SK-N-SH (cell line): ENCODE data around the gene AP4M1. TPM values are rescaled to one million over a fixed set of nuclear protein-coding genes. Genes with fewer than 3 reads are reported as not detected.

Experiments used
- CTCF ChIA-PET: fragments of 300-600, 350-600 bp; formaldehyde crosslinking; extraction: SDS; loops from one replicate; lab custom pipeline; 2021; lab: Yijun Ruan, JAX
- POLR2A ChIA-PET: fragments of 350-600 bp; sonication (Branson Sonifier 250); formaldehyde crosslinking; extraction: SDS; loops from one replicate; lab custom pipeline; 2020; ENCODE audit warnings: antibody characterized with exemption, inconsistent platforms; lab: Yijun Ruan, JAX
- DNase-seq: peaks from one replicate; pipeline ENCODE4 v3.0.0; 2012
- H2AFZ ChIP-seq: fragments of 200-600 bp; sonication (generic); 2 replicates; pipeline ENCODE4 v1.8.1; 2016; ENCODE audit warnings: antibody characterized with exemption, mild to moderate bottlenecking, low read depth
- H3F3A ChIP-seq: fragments of 200-600 bp; sonication (generic); replicated peaks from 2 replicates; pipeline ENCODE3; 2016; ENCODE audit warnings: antibody characterized with exemption, mild to moderate bottlenecking; ENCODE audit not compliant: insufficient read depth
- H3K27ac ChIP-seq, 2 experiments: fragments of 200-500 bp in 1 of 2; fragments of 200-600 bp in 1 of 2; sonication (Bioruptor generic) in 1 of 2; sonication (generic), shearing (Covaris generic) in 1 of 2; 2 replicates each; pipeline versions ENCODE4 v1.5.1 to v1.6.1; 2014 to 2016; ENCODE audit warnings: low read depth in 2 of 2, inconsistent platforms in 1 of 2, low read length in 1 of 2, mild to moderate bottlenecking in 1 of 2, mixed read lengths in 1 of 2
- H3K27me3 ChIP-seq: fragments of 200-600 bp; sonication (generic), shearing (Covaris generic); 2 replicates; pipeline ENCODE4 v1.6.1; 2016; ENCODE audit warnings: mixed run types; ENCODE audit not compliant: insufficient read depth
- H3K36me3 ChIP-seq, 2 experiments: fragments of 200-500 bp in 1 of 2; fragments of 200-600 bp in 1 of 2; sonication (Bioruptor generic) in 1 of 2; sonication (generic) in 1 of 2; replicated peaks in 1 of 2; 2 replicates each; pipeline versions ENCODE3 to v1.5.1; 2014 to 2016; ENCODE audit warnings: low read length in 1 of 2, mild to moderate bottlenecking in 1 of 2; ENCODE audit not compliant: insufficient read depth in 2 of 2, control insufficient read depth in 1 of 2
- H3K4me1 ChIP-seq, 2 experiments: fragments of 200-500 bp in 1 of 2; fragments of 200-600 bp in 1 of 2; sonication (Bioruptor generic) in 1 of 2; sonication (generic), shearing (Covaris generic) in 1 of 2; 2 replicates each; pipeline versions ENCODE4 v1.5.1 to v1.6.1; 2014 to 2016; ENCODE audit warnings: low read depth in 1 of 2, low read length in 1 of 2, mixed run types in 1 of 2; ENCODE audit not compliant: insufficient read depth in 2 of 2, control insufficient read depth in 1 of 2
- H3K4me2 ChIP-seq: fragments of 200-600 bp; sonication (generic), shearing (Covaris generic); 2 replicates; pipeline ENCODE4 v1.6.1; 2017; ENCODE audit warnings: mixed run types
- H3K4me3 ChIP-seq, 2 experiments: fragments of 200-500 bp in 1 of 2; fragments of 200-600 bp in 1 of 2; sonication (Bioruptor generic) in 1 of 2; sonication (generic), shearing (Covaris generic) in 1 of 2; 2 replicates each; pipeline versions ENCODE4 v1.5.1 to v1.8.1; 2014 to 2016; ENCODE audit warnings: low read depth in 2 of 2, inconsistent platforms in 1 of 2, low read length in 1 of 2, mild to moderate bottlenecking in 1 of 2, mixed read lengths in 1 of 2, moderate library complexity in 1 of 2
- H3K79me2 ChIP-seq: fragments of 200-600 bp; sonication (generic); 2 replicates; pipeline ENCODE4 v1.8.1; 2017; ENCODE audit warnings: mild to moderate bottlenecking; ENCODE audit not compliant: insufficient read depth
- H3K9ac ChIP-seq: fragments of 200-600 bp; sonication (generic); 2 replicates; pipeline ENCODE4 v1.6.1; 2017; ENCODE audit warnings: mixed run types
- H3K9me2 ChIP-seq: fragments of 200-600 bp; sonication (generic); 2 replicates; pipeline ENCODE4 v1.6.1; 2017; ENCODE audit warnings: mixed run types
- H3K9me3 ChIP-seq: fragments of 200-600 bp; sonication (generic); 2 replicates; pipeline ENCODE4 v1.6.1; 2017; ENCODE audit warnings: mixed run types, mild to moderate bottlenecking, moderate library complexity
- H4K20me1 ChIP-seq: fragments of 200-600 bp; sonication (generic); 2 replicates; pipeline ENCODE4 v1.6.1; 2017; ENCODE audit warnings: mild to moderate bottlenecking, mixed run types; ENCODE audit not compliant: insufficient read depth
- EP300 ChIP-seq, 2 experiments: IDR thresholded peaks; 2 replicates each; pipeline versions ENCODE4 v1.4.0 to v1.6.1; 2012; ENCODE audit warnings: borderline replicate concordance in 1 of 2, low read depth in 1 of 2, low read length in 1 of 2
- FOSL2 ChIP-seq: IDR thresholded peaks from 2 replicates; pipeline ENCODE4 v1.4.0; 2012; ENCODE audit warnings: low read depth, mild to moderate bottlenecking, moderate library complexity, borderline replicate concordance
- FOXJ3 ChIP-seq: sonication (generic); formaldehyde crosslinking; IDR thresholded peaks from 2 replicates; pipeline ENCODE4 v1.5.1; 2020; ENCODE audit warnings: mild to moderate bottlenecking, missing genetic modification reagents
- NFIC ChIP-seq: IDR thresholded peaks from 2 replicates; pipeline ENCODE4 v1.4.0; 2012; ENCODE audit warnings: borderline replicate concordance
- POLR2AphosphoS5 ChIP-seq: IDR thresholded peaks from 2 replicates; pipeline ENCODE4 v1.6.1; 2012; ENCODE audit warnings: low read depth, low read length
- RCOR1 ChIP-seq: fragments of 150-350 bp; IDR thresholded peaks from 2 replicates; pipeline ENCODE4 v1.6.1; 2017; ENCODE audit warnings: antibody characterized with exemption, low read length
- RXRA ChIP-seq: IDR thresholded peaks from 2 replicates; pipeline ENCODE4 v1.4.0; 2012; ENCODE audit warnings: low read depth, mild to moderate bottlenecking, borderline replicate concordance
- SIN3A ChIP-seq: IDR thresholded peaks from 2 replicates; pipeline ENCODE4 v1.6.1; 2012; ENCODE audit warnings: low read depth, mild to moderate bottlenecking, low read length, moderate library complexity, borderline replicate concordance
- SMC3 ChIP-seq: IDR thresholded peaks from 2 replicates; pipeline ENCODE4 v1.6.1; 2012; ENCODE audit warnings: low read depth, low read length, improper control_type of control experiment
- ZBTB33 ChIP-seq: IDR thresholded peaks from 2 replicates; pipeline ENCODE4 v1.4.0; 2012; ENCODE audit warnings: low read depth, borderline replicate concordance
- WGBS: methylation state at CpG from one replicate; pipeline ENCODE4 v1.1.6; 2017; ENCODE audit warnings: low lambda C conversion rate; 5-methylcytosine and 5-hydroxymethylcytosine counted together
- polyA plus RNA-seq, 3 experiments: library from polyadenylated mRNA; depleted of rRNA; stranded (reverse); fragments of >200 nt; gene quantifications; 2 replicates each; pipeline ENCODE4 v1.2.3, GENCODE V29; 2012

Gene AP4M1
- polyA plus RNA-seq, 1 of the 3 experiments (the other 2 are of a cell fraction): 35.0 TPM

DNA sequence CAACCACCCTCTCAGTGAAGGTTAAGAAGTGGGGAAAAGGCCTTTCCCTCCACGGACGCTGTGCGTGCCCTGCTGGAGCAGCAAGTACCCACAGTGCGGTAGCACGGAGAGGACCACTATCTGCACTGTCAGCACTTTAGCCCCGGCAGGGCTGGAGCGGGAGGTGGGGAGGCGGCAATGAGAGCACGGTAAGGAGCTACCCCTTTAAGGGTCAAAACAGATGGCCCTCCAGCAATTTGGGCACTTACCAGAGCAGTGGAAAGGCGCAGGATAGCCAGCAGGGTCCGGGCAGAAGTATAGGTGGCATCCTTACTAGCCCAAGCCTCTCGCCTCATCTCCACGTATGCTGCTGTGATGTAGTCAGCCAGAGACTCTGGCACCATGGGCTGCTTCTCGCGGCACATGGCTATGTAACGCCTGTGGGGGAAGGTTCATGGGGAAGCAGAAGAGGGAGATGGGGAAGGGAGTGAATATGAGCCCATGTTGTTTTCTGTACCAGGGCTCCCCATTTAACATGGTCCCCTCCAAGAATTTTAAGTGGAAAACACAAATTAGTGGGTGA is 7.4 kb upstream of the AP4M1 start:
- Histone ChIP-seq H3K4me2 (no peak overlapping the region), H3K79me2 (peaks cover 89% of the 10 kb centered on the region)
- TF ChIP-seq FOXJ3 (CRISPR knock-in tag) (0 out of 2 replicates have a peak, but pooled peaks have one; percentile 43), EP300 (IDR thresholded peaks at IDR 0.05; ENCODE audit: borderline replicate concordance in 1 of 2, low read depth in 1 of 2, low read length in 1 of 2) (no peak), RXRA (no peak), RCOR1 (no peak), SIN3A (0 out of 2 replicates have a peak, but pooled peaks have one; percentile 7), POLR2AphosphoS5 (peak; percentile 45; the same call in 1 of the 2 replicates), NFIC (no peak), FOSL2 (no peak), ZBTB33 (peak; percentile 1; the same call in 1 of the 2 replicates), SMC3 (no peak)
- TF ChIP-seq, all 33 proteins: peak for 4
- peaks cover 18 to 58% of the 10 kb centered on the region in 2 experiments; a peak in 3 of 4 replicates for H3K4me1 ChIP-seq
- H3K36me3 ChIP-seq: peaks cover 81 to 82% of the 10 kb centered on the region in 2 experiments
- no peak overlapping the region for H2AFZ ChIP-seq
- peak overlapping the region in 1 of 2 experiments; percentile 58; a peak in 2 of 4 replicates for H3K27ac ChIP-seq
- no peak overlapping the region; a peak in 1 of 4 replicates for H3K4me3 ChIP-seq
- CTCF ChIA-PET: interaction anchor here (1.2 kb wide), 1 partner anchor 37 kb away, joined by 6 read pairs; no protein-coding TSS in a partner anchor
- H3K9ac ChIP-seq: no peak overlapping the region
- 86% methylated on average over 16 of the region's 16 CpGs for WGBS
- H3K27me3 ChIP-seq: no peaks in the 10 kb centered on the region
- DNase-seq: no peak
- H3K9me3 ChIP-seq: no peaks in the 10 kb centered on the region
- H3K9me2 ChIP-seq: no peaks in the 10 kb centered on the region
- H4K20me1 ChIP-seq: peaks cover 3% of the 10 kb centered on the region; the same call in 1 of the 2 replicates
- POLR2A ChIA-PET: interaction anchor here (1.0 to 7.5 kb wide), 2 partner anchors 7 to 35 kb away, joined by 4 to 98 read pairs; partner anchors contain the start of genes AP4M1 and MCM7
- peaks cover 75% of the 10 kb centered on the region for H3F3A ChIP-seq

DNA sequence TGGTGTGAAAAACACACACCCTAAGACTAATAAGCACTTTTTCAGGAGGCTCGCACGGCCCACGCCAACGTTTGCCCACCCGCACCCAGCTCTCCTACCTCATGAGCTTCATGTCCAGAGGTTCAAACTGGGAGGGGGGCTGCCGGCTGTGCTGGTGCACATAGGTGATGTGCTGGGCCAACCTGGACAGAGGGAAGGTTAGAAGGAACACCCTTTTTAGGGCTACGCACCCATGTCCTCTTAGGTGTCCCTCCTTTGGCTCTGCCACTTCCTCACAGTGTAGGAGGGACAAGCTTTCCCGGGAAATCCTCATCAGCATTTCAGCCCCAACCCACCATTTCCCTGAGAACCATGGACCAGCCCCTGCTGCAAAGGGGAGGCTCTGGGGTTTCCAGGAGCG is 6.2 kb upstream of the AP4M1 start:
- Histone ChIP-seq H3K27ac (no peak overlapping the region; a peak in 1 of 4 replicates), H3K4me1 (peaks cover 22 to 61% of the 10 kb centered on the region in 2 experiments; a peak in 3 of 4 replicates), H3K9me3 (no peaks in the 10 kb centered on the region), H3K9ac (no peak overlapping the region), H2AFZ (no peak overlapping the region), H3K27me3 (no peaks in the 10 kb centered on the region), H3K4me2 (no peak overlapping the region), H3K36me3 (peaks cover 90 to 91% of the 10 kb centered on the region in 2 experiments), H3K4me3 (no peak overlapping the region), H3K9me2 (no peaks in the 10 kb centered on the region), H3F3A (peaks cover 68% of the 10 kb centered on the region), H4K20me1 (peaks cover 3% of the 10 kb centered on the region; the same call in 1 of the 2 replicates), H3K79me2 (peaks cover 89% of the 10 kb centered on the region)
- ChIA-PET CTCF (interaction anchor here (0.9 to 1.2 kb wide), 3 partner anchors 13 to 116 kb away, joined by 3 to 6 read pairs (median 3); no protein-coding TSS in a partner anchor), POLR2A (interaction anchor here (1.0 kb wide), 1 partner anchor 9 kb away, joined by 3 read pairs; no protein-coding TSS in a partner anchor)
- WGBS: 79% methylated on average over 9 of the region's 9 CpGs
- DNase-seq: no peak
- TF ChIP-seq SIN3A (no peak), FOXJ3 (CRISPR knock-in tag) (no peak), POLR2AphosphoS5 (peak; percentile 55; the same call in 1 of the 2 replicates)
